HG03039 (cell line): ENCODE data around the gene MSTN.

Source experiments
- ATAC-seq: cut with Tn5 transposase; IDR thresholded peaks from one replicate; pipeline ENCODE4 v1.9.1; 2021; ENCODE audit warnings: mild to moderate bottlenecking, moderate library complexity; ENCODE audit not compliant: unreplicated experiment

MSTN gene

GRCh38 chr2:190062601-190063000, at the start of gene MSTN:
MSTN (minus strand) TSS chr2:190062729; CDS start chr2:190062596, 133 bp downstream.
- ATAC-seq: no peak

- no peak for ATAC-seq
These were observed 48.6 kb upstream of the MSTN start for GRCh38 chr2:190111166-190111565.

DNA sequence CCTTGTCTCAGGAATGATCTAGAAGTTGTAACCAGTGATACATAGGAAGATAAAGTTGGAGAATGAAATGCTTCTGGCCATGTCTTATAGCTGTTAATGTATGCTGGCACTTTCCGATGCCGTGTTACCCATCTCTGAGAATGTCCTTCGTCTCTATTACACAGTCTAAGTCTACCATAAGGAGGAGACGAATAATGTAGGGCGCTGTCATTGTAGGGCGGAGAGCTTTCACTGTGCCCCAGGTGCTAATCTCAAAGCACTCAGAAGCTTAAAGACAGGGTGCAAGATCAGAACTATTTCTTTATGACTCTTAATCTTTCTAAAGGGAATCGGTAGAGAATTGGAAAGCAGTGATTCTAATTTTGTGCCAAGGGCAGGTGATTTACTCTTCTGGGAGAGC, 48.2 kb upstream of the MSTN start:
- ATAC-seq: no peak

DNA sequence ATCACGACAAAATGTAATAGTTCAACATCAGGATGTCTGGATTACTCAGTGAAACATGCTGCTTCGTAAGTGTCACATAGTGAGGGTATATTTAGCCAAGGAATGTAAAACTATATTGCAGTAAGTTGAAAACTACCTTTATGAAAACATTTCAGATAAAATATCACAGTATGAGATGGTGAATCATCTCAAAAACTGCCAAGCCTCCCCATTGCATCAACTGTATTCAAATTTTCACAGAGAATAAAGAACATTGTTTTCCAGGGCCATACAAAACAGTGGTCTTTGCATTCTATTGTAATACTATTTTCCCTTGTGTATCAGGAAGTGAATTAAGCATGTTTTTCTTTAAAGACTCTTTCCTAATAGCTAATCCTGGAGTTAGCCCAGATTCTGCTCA, 47.6 kb upstream of the MSTN start:
- ATAC-seq: no peak

GRCh38 chr2:190107409-190107808, 44.9 kb upstream of the MSTN start:
- no peak for ATAC-seq

DNA sequence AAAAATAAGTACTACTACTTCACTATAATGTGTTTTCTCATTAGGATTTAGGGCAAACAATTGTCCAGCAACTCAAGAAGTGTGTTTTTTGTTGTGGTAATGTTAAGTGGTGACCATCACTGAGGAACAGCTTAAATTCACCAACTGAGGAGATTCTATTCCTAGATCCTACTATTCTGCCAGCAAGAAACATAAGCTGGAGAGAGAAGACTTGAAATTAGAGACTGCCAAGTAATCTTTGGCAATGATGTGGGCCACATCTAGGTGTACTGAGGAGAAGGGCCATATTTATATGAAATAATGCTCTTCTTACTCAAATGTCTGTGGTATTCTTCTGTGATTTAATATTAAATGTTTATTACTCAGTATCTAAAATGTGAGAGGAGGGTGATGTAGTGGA, 44.3 kb upstream of the MSTN start:
- no peak for ATAC-seq

GRCh38 chr2:190105554-190105953, 43.0 kb upstream of the MSTN start:
- ATAC-seq: no peak

DNA sequence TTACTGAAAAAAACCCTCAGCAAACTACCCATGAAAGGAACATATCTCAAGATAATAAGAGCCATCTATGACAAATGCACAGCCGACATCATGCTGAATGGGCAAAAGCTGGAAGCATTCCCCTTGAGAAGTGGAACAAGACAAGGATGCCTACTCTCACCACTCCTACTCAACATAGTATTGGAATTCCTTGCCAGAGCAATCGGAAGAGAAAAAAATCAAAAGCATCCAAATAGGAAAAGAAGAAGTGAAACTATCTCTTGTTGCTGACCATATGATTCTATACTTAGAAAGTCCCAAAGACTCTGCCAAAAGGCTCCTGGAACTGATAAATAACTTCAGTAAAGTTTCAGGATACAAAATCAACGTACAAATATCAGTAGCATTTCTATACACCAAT, 40.6 kb upstream of the MSTN start:
- ATAC-seq: no peak

DNA sequence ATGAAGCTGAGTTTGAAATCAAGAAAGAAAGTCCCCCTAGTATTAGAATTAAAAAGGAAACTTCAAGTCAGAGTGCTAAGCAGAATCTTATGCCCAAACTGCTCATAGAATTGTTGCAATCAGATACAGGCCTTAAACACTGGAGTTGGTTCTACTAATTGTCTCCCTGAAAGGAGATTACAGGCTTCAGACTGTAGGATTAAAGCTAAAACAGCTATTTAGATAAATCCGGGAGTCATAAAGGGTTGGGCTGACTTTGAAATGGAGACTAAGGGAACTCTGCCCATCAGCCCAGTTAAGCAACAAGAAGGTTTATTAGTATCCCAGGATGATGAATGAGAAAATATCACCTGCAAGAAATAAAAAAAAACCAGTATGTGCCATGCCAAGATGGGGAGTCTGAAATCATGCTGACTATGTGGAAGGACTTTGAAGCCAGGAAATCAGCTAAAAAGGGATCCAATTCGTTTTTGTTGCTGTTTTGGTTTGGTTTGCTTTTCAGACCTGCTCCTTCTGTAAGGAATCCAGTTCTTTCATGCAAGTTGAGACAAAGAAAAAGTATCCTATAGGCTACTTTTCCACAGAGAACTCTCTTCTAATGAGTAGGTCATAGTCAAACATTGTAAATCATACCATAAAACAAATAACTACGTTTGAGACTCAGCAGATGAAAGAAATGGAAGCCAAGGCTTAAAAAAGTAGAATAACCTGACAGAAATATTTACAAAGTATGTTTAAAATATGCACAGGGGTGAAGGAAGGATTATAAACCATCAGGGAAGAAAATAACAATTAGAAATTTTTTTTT, 37.6 kb upstream of the MSTN start:
- ATAC-seq: no peak

GRCh38 chr2:190098851-190099250, 36.3 kb upstream of the MSTN start:
- ATAC-seq: no peak

DNA sequence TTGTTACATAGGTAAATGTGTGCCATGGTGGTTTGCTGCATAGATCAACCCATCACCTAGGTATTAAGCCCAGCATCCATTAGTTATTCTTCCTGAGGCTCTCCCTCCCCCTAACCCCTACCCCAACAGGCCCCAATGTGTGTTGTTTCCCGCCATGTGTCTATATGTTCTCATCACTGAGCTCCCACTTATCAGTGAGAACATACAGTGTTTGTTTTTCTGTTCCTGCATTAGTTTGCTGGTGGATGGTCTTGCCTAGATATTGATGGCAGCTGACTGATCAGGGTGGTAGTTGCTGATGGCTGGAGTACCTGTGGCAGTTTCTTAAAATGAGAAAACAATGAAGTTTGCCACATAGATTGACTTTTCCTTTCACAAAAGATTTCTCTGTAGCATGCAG, 34.6 kb upstream of the MSTN start:
- no peak for ATAC-seq

- no peak for ATAC-seq
These were observed 31.9 kb upstream of the MSTN start for GRCh38 chr2:190094316-190094871.

DNA sequence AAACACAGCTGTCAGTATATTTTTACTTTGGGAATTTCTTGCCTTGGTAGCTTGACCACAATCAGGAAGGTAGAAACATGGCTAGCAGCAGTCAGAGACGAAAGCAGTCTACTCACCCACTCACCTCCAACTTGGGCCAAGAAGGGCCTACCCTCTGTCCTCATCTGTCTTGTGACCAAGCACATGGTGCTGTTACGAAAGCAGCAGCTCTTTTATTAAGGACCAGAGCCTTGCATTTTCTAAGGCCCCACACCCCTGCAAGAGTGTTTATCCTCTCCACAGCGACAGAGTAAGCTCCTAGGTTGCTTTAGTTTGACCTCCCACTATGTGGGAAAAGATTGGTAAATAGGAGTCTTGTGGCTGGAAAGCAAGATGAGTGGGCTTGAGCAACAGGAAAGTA, 31.3 kb upstream of the MSTN start:
- ATAC-seq: no peak

DNA sequence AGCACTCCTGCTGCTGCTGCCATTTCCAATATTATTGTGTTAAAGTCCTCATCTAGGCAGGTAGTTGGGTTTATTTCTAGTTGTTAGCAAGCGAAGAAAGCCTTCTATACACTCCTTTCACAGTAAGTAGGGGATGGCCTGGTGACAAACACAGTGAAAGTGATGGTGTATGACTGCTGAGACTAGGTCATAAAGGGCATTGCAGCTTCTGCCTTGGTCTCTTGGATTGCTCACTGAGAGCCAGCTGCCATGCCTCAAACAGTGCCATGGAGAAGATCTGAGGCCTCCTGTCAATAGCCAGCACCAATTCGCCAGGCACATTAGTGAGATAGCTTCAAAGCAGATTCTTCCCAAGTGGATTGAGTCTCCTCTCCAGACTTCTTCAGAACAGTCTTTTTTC, 27.6 kb upstream of the MSTN start:
- ATAC-seq: no peak

DNA sequence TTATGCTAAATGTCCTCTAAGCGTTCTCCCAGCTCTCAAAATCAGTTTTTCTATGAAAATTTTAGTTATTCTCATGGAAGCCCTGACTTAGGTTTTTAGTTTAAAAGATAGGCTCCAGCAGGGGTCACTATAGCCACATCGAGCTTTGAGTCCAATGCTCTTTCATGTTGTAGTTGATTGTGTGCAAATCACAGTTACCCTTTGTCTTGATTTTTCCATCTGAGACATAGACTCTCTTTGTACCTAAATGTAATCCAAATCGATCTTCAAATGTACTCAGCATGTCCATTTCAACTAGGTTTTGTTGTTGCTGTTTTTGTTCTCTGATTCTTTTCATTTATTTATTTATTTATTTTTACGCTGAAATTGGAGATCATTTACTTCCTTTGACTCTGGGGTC, 26.4 kb upstream of the MSTN start:
- no peak for ATAC-seq

GRCh38 chr2:190084704-190085103, 22.2 kb upstream of the MSTN start:
- no peak for ATAC-seq

GRCh38 chr2:190082118-190082517, 19.6 kb upstream of the MSTN start:
- no peak for ATAC-seq

DNA sequence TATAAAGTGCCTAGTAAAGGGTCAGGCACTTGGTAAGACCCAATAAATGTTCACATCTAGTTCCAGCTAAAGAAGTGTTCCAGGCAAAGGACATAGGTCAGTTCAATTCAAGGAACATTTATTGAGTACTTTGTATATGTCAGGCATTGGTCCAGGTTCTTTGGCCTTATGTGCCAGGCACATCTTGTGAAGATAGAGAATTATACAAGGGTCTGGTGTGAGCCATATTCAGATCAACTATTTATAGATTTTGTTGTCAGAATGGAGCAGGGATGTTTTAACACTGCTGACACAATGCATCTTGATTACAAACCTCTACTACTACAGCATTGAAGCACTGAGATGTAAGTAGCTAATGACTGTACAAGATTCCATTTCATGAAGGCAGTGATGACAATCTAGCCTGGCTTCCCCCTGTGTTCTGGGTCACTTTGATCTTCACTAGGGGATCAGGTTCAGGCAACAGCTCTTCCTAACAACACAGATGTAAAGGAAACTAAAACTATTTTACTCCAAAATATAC, 18.1 kb upstream of the MSTN start:
- ATAC-seq: no peak

- ATAC-seq: no peak
These were observed 16.6 kb upstream of the MSTN start for GRCh38 chr2:190079160-190079559.

GRCh38 chr2:190075623-190076022, 13.1 kb upstream of the MSTN start:
- no peak for ATAC-seq

GRCh38 chr2:190069936-190070696, 7.6 kb upstream of the MSTN start:
- ATAC-seq: no peak

- no peak for ATAC-seq
These were observed 6.2 kb upstream of the MSTN start for GRCh38 chr2:190068764-190069163.
